Measurements from ENCODE around the gene P2RX4. TPM values are rescaled to one million over a fixed set of nuclear protein-coding genes. Genes with fewer than 3 reads are reported as not detected.

Gene P2RX4
- total RNA-seq, 1 experiment from 2014 or later, result 8.1 TPM

GRCh38 chr12:121227294-121227693, 17.4 kb downstream of the P2RX4 start:
- H3K4me3 Mint-ChIP-seq, result no peak overlapping the region
- no peaks in the 10 kb centered on the region for H3K27me3 Mint-ChIP-seq (ENCODE audit: low read depth)
- H3K27me3 ChIP-seq (ENCODE audit: insufficient read depth, low read length), result no peaks in the 10 kb centered on the region
- no peak overlapping the region for H3T11ph ChIP-seq (ENCODE audit: low read length)
- H3K4me1 ChIP-seq (ENCODE audit: insufficient read depth, low read length), result no peaks in the 10 kb centered on the region
- no peak overlapping the region for H3K27ac ChIP-seq (ENCODE audit: insufficient read length, low read depth, low read length)
- H3K4me1 Mint-ChIP-seq, result peaks cover 3 to 4% of the 10 kb centered on the region in 2 experiments; a peak in 3 of 4 replicates
- no peak overlapping the region for H3K23ac ChIP-seq (ENCODE audit: insufficient read length, low read depth, low read length)
- H3K14ac ChIP-seq (ENCODE audit: insufficient read depth, low read length), result no peak overlapping the region
- no peaks in the 10 kb centered on the region for H3K79me1 ChIP-seq (ENCODE audit: insufficient read depth, low read depth, low read length, poor library complexity, severe bottlenecking)
- no peak overlapping the region for H2AK5ac ChIP-seq (ENCODE audit: insufficient read length, low read length)
- no peak overlapping the region for H3K4me2 ChIP-seq (ENCODE audit: insufficient read depth, insufficient read length, low read length)
- H4K8ac ChIP-seq (replicated peaks; ENCODE audit: insufficient read length, low read depth, low read length), result no peak overlapping the region
- H2BK20ac ChIP-seq (ENCODE audit: low read depth, low read length, poor library complexity, severe bottlenecking), result no peak overlapping the region
- TF ChIP-seq CTCF (conservative IDR thresholded peaks at IDR 0.05), result no peak
- no CpG with 5 or more reads among the region's 9 CpGs for WGBS (ENCODE audit: extremely low coverage, insufficient read length, low lambda C conversion rate)
- H2BK12ac ChIP-seq (ENCODE audit: insufficient read length, low read depth, low read length), result no peak overlapping the region
- no peaks in the 10 kb centered on the region for H4K20me1 ChIP-seq (ENCODE audit: control insufficient read depth, insufficient read depth, insufficient read length)
- H3K36me3 Mint-ChIP-seq (ENCODE audit: insufficient read depth in 1 of 3, low read depth in 3 of 3), result peaks cover 2 to 5% (median 4%) of the 10 kb centered on the region in 3 experiments; a peak in 5 of 7 replicates
- H3K9me3 ChIP-seq (ENCODE audit: control insufficient read depth, low read depth, low read length), result no peaks in the 10 kb centered on the region
- no peak overlapping the region for H3K56ac ChIP-seq (ENCODE audit: insufficient read length, low read depth, low read length)
- peak overlapping the region in 1 of 3 experiments; percentile 63; a peak in 1 of 7 replicates for H3K27ac Mint-ChIP-seq
- H3K9me3 Mint-ChIP-seq, result no peaks in the 10 kb centered on the region; a peak in 1 of 5 replicates
- no peak overlapping the region for H4K5ac ChIP-seq (ENCODE audit: insufficient read length, low read depth, low read length)
- no peak overlapping the region for H2BK120ac ChIP-seq (ENCODE audit: low read depth, low read length, poor library complexity, severe bottlenecking)
- no peak overlapping the region for H3K18ac ChIP-seq (ENCODE audit: insufficient read length, low read depth, low read length)
- no peak for DNase-seq
- H3K4ac ChIP-seq (ENCODE audit: low read depth, low read length), result no peak overlapping the region
- H3K9ac ChIP-seq (ENCODE audit: extremely low read depth, insufficient read length, low read length), result no peak overlapping the region
- no peak overlapping the region for H2BK15ac ChIP-seq (ENCODE audit: low read depth, low read length)
- H2BK5ac ChIP-seq (ENCODE audit: insufficient read length, low read length), result no peak overlapping the region
- H3K23me2 ChIP-seq (ENCODE audit: insufficient read length, low read depth, low read length, poor library complexity, severe bottlenecking), result no peaks in the 10 kb centered on the region
- H3K79me2 ChIP-seq (ENCODE audit: insufficient read depth, low read length), result no peaks in the 10 kb centered on the region
- H2AFZ ChIP-seq (ENCODE audit: low read length), result no peak overlapping the region
- no peak overlapping the region for H4K91ac ChIP-seq (ENCODE audit: insufficient read length, low read depth, low read length)

All from H9 (cell line).